ENCODE measurements around the gene GFRA1.
"Not testable (repeated sequence)": the region's sequence is repeated elsewhere in the genome, so short reads cannot be mapped to it uniquely, and the experiment has no call there.

GFRA1 gene

DNA sequence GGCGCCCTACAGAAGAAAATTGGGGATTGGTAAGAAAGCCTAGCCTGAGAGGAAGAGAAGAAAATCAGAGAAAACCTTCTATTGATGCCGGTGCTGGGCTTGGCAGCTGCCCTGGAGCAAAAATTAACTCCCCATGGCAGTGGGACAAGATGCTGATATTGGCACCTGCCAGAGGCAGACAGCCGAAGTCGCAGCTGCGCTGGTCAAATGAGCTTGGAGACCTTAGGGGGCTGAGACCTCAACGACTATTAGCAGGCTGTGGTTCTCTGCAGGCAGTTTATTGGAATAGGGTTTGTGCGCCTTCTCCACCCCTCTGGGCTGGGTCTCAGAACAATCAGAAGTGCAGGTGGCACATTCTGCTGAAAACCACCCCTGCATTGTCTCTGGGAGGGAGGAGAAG, 213.7 kb downstream of the GFRA1 start:
- no peak for DNase-seq (ENCODE audit: low spot score)

DNA sequence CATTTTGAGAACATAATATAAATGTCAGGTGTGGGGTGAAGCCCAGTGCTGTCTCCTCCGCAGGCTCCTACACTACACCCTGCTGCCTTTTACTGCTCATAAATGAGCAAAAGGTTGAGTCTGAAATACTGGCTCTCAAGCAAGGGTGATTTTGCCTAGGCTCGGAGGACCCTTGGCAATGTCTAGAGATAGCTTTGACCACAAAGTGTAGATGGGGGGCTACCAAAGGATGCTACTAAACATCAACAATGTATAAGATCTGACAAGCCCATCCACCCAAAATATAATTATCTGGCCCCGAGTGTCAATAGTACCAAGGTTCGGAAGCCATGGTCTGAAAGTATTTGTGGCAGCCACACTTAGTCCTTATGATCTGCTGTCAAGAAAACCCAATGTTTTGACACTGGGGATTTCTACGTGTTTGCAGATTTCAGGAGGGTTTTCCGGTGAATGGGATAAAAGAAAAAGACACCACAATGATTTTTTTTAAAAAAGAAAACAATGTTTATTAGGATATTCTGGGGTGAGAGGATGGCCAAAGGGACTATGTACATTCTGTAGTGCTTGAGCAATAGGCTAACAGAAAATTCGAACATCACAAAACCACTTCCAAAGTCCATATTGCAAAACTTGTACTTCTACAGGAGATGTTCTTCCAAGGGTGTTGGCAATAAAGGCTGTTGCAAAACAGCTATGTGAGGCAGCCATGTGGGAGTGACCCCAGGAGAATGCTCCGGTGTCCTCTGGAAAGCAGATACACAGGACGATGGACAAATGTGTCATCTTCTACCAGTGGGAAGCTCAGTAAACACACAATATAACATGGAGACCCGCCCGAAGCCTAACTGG, 216.3 kb downstream of the GFRA1 start:
- no peak for DNase-seq (ENCODE audit: low spot score)

DNA sequence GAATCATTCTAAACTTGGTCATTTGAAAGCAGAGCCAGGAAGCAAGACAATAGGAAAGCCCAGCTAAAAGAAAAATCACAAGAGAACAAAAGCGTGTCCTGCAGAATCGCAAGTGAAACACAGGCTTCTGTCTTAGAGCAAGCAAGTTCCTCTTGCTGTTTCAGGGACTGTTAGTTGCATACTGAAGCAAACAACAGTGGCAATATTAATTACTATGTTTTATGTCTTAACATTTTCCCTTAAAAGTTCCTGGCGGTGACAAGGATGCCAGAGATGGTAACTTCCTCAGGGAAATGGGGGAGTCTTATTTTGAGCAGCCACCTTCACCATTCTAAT, 217.1 kb downstream of the GFRA1 start:
- DNase-seq (ENCODE audit: low spot score), result no peak

DNA sequence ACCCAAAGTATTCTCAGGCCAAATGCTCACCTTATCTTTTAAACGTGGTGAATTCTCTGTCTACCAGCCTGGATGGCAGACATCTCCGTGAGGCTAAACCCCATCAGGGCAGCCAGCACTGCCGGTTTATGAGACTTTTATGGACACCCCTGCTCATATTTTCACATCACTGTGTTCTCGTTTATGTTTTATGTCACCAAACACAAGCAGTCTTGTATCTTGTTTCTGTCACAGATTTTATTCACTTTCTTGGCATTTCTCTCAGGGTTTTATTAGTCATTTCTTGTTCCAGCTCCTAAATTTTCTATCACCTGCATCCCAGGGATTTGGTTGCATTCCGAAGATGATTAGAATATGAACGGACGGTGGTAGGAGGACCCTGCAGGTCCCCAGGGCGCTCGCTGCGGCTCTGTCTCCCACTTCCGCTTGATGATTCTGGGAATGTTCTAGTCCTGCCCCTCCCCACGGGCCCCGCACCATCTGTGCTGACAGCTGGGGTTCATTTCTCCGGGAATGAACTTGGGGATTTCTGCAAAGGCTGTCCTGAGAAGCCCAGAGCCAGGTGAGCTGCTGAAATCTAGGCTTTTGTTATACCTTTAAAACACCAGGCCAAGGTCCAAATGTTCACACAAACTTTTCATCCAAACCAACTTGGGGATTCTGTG, 217.6 kb downstream of the GFRA1 start:
- no peak for DNase-seq (ENCODE audit: low spot score)

DNA sequence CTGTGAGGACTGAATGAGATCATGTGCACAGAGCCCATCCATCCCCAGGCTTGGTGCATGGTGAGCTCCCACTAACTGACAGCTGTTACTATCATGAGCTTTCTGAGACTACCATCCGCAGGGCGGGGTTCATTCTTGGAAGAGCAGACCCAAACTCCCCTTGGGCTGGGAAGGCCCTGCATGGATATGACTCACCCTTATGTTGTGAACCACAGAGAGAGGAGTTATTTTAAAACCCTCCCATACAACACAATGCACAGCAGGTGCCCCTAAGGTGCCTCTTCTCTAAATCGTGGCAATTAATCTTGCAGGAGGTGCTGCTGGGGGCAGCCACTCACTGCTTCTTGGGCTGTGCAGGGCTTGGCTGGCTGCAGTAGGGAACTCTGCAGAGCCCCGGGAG, 219.1 kb downstream of the GFRA1 start:
- no peak for DNase-seq (ENCODE audit: low spot score)

DNA sequence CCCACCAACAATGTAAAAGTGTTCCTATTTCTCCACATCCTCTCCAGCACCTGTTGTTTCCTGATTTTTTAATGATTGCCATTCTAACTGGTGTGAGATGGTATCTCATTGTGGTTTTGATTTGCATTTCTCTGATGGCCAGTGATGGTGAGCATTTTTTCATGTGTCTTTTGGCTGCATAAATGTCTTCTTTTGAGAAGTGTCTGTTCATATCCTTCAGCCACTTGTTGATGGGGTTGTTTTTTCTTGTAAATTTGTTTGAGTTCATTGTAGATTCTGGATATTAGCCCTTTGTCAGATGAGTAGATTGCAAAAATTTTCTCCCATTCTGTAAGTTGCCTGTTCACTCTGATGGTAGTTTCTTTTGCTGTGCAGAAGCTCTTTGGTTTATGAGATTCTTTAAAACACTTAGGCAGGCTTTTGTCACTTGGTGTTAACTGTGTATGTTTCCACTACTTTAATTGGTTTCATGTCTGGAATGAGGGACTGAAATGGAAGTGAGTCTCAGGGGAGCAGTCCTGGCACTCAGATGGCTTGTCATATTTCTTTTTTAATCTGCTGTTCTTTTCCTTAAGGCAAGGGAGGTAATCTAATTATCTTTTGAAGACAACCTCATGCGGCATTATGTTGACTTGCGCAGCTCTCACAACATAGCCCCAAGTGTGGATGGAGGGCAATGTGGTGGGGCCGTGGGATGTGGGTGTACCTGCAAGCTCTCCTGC, 219.8 kb downstream of the GFRA1 start:
- DNase-seq (ENCODE audit: low spot score), result not testable (repeated sequence)

DNA sequence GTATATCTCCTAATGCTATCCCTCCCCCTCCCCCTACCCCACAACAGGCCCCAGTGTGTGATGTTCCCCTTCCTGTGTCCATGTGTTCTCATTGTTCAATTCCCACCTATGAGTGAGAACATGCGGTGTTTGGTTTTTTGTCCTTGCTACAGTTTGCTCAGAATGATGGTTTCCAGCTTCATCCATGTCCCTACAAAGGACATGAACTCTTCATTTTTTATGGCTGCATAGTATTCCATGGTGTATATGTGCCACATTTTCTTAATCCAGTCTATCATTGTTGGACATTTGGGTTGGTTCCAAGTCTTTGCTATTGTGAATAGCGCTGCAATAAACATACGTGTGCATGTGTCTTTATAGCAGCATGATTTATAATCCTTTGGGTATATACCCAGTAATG, 220.5 kb downstream of the GFRA1 start:
- not testable (repeated sequence) for DNase-seq (ENCODE audit: low spot score)

GRCh38 chr10:116049974-116050304, 223.1 kb downstream of the GFRA1 start:
- no peak for DNase-seq (ENCODE audit: low spot score)

GRCh38 chr10:116049158-116049973, 223.6 kb downstream of the GFRA1 start:
- no peak for DNase-seq (ENCODE audit: low spot score)

DNA sequence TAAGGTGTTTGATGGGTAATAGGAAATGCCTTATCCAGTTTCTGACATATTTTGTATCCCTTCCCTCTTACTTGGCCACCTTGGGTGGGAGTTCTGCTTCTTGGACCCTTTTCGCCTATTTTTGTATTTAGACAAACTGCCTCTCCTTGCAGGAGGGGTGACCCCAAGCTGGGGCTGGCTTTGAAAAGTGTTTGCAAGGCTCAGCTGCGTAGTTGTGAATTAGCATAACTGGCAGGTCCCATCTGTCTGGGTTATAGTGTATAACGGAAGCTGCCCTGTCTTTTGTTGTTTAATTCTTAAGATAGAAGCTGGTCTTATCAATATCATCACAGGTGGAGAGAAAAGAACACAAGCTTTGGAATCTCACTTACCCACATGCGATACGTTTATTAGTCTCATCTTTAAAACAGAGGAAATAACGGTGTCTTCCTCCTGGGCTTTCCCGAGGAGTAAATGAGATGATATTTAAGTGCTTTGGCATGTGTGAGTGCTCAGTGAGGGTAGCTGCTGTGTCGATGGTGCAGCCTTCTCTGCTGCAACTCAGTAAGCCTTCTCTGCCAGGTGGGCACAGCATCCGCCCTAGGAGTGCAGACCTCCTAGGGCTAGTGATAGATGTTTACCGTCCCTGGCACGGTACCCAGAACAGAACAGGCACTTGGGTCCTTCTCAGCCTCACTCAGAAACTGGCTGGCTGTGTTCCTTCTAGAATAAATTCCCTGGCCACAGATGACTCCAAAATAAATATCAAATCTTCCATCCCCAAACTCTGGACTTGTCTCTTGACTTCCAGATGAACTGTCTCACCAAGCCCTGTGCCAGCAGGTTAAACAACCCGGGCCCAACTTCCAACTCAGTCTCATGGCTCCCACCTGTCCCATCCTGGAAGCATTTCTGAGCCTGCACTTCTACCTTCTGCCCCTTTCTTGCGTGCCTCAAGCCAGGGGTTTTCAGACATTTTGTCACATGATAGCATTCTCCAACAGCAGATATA, 227.3 kb downstream of the GFRA1 start:
- DNase-seq (ENCODE audit: low spot score), result no peak

DNA sequence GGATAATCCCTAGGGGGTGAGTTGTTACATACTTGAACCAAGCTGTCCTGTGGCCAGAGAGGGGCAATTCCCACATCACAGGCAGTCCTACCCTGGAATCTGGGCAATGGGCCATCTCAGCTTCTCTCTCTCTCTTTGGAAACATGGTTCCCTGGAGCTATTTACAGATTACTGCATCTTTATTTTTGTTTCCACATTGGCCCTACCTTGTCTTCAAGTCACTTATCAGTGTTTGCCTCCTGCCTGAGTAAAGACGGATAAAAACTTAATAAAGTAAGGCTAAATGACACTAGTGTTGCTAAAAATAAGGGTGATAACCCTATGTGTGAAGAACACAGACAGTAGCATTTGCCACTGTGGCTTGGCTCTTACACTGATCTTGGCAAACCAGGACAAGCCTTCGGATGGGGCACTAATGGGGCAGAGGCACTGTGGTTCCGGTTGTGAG, 228.2 kb downstream of the GFRA1 start:
- DNase-seq (ENCODE audit: low spot score), result no peak

DNA sequence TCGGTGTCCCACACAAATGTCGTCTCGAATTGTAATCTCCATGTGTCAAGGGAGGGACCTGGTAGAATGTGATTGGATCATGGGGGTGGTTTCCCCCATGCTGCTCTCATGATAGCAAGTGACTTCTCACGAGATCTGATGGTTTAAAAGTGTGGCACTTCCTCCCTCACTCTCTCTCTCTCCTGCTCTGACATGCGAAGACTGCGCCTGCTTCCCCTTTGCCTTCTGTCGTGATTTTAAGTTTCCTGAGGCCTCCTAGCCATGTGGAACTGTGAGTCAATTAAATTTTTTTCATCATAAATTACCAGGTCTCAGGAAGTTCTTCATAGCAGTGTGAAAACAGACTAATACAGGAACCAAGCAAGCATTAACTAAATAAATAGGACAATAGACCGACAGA, 229.1 kb downstream of the GFRA1 start:
- DNase-seq (ENCODE audit: low spot score), result no peak

GRCh38 chr10:116043304-116043703, 229.7 kb downstream of the GFRA1 start:
- no peak for DNase-seq (ENCODE audit: low spot score)

DNA sequence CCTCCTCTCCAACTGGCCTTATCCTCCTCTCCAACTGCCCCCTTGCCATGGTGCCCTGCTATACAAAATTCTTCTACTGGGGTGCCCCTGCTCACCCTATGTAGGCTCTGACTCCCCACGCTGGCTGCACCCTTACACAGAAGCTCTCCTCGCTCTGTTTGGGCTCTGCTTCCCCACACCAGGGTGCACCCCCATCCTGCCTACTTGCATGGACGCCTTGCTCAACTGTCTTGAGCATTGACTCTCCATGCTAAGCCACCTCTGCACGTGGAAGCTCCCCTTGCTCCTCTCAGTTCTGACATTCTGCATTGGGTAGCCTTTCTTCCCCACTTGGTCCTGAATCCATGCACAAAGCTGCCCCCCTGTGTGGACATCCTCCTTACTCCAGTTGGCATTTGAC, 231.1 kb downstream of the GFRA1 start:
- DNase-seq (ENCODE audit: low spot score), result no peak

DNA sequence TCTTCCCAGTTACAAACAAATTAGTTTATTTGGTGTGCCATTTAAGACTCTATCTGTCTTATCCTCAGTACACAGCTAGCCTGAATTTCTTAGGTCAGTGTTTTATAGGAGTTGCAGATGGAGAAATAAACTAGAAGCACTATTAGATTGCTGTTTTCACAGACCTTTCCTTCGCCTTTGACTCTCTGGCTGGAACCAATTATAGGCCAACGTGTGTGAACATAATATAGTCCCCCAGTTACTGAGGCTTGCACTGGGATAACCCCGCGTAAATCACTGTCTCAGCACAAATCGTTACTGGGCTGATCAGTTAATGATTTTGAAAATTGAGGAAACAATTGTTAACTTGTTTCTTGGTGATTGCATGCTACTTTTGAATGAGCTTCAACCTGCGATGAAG, 233.4 kb downstream of the GFRA1 start:
- DNase-seq (ENCODE audit: low spot score), result no peak

DNA sequence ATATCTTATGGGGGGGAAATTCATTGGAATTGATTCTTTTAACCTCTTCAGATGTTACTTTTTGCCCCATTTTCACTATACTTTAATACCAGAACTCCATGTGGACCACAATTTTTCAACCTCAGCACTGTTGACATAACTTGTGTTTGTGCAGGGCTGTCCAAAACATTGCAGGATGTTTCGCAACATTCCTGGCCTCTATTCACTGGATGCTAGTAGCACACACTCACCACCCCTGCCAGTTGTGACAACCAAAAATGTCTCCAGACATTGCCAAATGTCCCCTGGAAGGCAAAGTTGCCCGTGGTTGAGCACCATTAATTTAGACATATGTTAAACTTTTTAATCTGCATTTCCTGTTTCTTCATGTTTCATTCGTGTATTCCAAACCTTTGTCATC, 234.7 kb downstream of the GFRA1 start:
- DNase-seq (ENCODE audit: low spot score), result no peak

- DNase-seq (ENCODE audit: low spot score), result not testable (repeated sequence)
Measured at GRCh38 chr10:116035406-116035805, 237.6 kb downstream of the GFRA1 start.

GRCh38 chr10:116030576-116030975, 242.4 kb downstream of the GFRA1 start:
- no peak for DNase-seq (ENCODE audit: low spot score)

- DNase-seq (ENCODE audit: low spot score), result no peak
Measured at GRCh38 chr10:116029826-116030225, 243.2 kb downstream of the GFRA1 start.

GRCh38 chr10:116027355-116027754, 245.7 kb downstream of the GFRA1 start:
- DNase-seq (ENCODE audit: low spot score), result no peak

DNA sequence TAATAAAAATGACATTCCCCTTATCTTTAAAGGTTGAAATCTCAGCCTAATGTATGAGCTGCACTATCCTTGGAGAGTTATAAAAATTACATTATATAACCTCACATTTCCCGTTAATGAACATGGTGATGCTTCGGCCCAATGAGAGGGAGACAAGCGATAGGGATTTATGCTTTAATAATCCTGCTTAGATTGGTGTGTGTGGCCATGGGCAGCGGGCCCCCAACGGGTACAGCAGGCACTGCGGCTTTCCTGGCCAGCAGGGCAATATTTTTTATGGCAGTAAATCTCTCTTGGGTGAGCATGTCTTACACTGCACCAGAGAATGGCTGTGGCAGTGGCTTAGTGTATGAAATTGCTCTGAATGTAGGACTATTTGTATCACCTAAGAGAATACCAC, 246.3 kb downstream of the GFRA1 start:
- no peak for DNase-seq (ENCODE audit: low spot score)
